Measurements from ENCODE around the gene KLHL9. TPM values are rescaled to one million over a fixed set of nuclear protein-coding genes. Genes with fewer than 3 reads are reported as not detected.

KLHL9 gene
- total RNA-seq, 2 donors from 2014 or later: 21.4 to 31.4 TPM

DNA sequence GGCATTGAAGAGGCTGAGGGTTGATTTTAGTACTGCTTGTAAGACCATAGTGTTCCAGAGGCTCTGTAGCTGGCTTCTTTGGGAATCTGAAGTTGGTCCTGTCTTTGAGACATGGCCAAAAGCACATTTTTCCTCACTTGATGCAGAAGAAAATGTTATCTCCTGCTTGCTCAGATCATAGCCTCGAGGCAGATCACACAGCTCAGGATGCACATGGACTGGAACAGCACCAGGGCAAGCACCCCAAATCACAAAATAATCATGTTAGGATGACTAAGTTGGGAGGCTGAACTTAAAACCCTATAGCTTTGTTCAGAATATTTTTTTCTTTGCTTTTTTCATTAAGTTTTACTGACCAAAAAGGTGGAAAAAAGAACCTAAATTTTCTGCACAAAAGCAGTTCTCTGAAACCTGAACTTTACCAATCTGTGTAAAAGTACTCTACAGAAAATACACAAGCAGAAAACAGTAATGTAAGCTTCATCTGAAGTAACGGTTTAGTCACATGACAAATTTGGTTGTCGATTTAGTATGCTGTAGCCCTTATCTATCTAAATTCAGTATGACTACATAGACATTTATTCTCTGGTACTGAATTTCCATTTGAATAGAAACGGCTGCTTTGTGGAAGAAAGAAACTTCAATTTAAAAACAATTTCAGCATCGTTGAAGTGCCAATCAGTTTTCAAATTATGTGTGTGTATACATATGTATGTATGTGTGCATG, 3.4 kb downstream of the KLHL9 start:
- TF ChIP-seq, protein P1, sequence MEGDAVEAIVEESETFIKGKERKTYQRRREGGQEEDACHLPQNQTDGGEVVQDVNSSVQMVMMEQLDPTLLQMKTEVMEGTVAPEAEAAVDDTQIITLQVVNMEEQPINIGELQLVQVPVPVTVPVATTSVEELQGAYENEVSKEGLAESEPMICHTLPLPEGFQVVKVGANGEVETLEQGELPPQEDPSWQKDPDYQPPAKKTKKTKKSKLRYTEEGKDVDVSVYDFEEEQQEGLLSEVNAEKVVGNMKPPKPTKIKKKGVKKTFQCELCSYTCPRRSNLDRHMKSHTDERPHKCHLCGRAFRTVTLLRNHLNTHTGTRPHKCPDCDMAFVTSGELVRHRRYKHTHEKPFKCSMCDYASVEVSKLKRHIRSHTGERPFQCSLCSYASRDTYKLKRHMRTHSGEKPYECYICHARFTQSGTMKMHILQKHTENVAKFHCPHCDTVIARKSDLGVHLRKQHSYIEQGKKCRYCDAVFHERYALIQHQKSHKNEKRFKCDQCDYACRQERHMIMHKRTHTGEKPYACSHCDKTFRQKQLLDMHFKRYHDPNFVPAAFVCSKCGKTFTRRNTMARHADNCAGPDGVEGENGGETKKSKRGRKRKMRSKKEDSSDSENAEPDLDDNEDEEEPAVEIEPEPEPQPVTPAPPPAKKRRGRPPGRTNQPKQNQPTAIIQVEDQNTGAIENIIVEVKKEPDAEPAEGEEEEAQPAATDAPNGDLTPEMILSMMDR (IDR thresholded peaks at IDR 0.05): no peak
- no peak for TF ChIP-seq POLR2AphosphoS5 (IDR thresholded peaks at IDR 0.05)
- no peak for TF ChIP-seq POLR2A (IDR thresholded peaks at IDR 0.05)
- no peak for DNase-seq (ENCODE audit: low spot score)
- intact Hi-C loops (cut with DNase I): loop anchor here (5.0 to 10.0 kb wide), 2 partner anchors 470 to 673 kb away; partner anchors contain the start of genes CDKN2B and MTAP
- Histone ChIP-seq H3K4me1 (replicated peaks) (peaks cover 8% of the 10 kb centered on the region), H3K4me3 (no peak overlapping the region), H3K27me3 (replicated peaks; ENCODE audit: insufficient read depth) (no peaks in the 10 kb centered on the region), H3K27ac (no peak overlapping the region), H3K9me3 (no peaks in the 10 kb centered on the region), H3K36me3 (no peaks in the 10 kb centered on the region)
- WGBS: 48% methylated on average over 5 of the region's 5 CpGs

DNA sequence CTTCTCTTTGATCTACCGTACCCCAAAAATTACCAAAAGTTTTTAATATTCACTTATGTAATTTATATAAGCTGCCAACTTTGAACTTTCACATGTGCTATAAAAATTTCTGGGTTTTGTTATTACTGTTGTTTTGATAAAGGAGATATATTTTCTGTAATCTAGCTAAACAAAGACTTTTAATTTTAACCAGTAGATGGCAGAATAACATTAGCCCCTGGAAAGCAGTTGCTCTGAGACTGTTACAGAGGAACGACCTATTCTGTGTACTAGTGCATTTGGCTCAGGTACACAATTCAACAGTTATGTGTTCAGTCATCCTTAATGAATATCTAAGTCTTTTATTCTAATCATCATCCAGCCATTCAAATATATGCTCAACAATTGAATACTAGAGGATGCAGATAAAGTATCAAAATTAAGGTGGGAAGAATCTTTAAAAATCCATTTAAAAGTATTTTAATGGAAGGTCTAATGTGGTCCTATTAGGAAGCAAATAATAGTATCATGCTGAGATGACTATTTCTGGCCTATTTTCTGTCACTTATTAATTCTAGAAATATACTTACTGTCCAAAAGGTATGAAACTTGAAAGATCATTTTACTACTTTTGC, 8.6 kb downstream of the KLHL9 start:
- Histone ChIP-seq H3K27me3 (replicated peaks; ENCODE audit: insufficient read depth) (no peaks in the 10 kb centered on the region), H3K9me3 (no peaks in the 10 kb centered on the region), H3K4me3 (no peak overlapping the region), H3K27ac (no peak overlapping the region), H3K4me1 (replicated peaks) (no peaks in the 10 kb centered on the region), H3K36me3 (no peaks in the 10 kb centered on the region)
- no peak for TF ChIP-seq POLR2AphosphoS5 (IDR thresholded peaks at IDR 0.05)
- TF ChIP-seq, protein P1 (IDR thresholded peaks at IDR 0.05): peak in 3 of 4 experiments; percentile 54 to 69 (median 59)
- no peak for DNase-seq (ENCODE audit: low spot score)
- intact Hi-C loops (cut with DNase I): no loop called here
- 38% methylated on average over 2 of the region's 2 CpGs for WGBS

DNA sequence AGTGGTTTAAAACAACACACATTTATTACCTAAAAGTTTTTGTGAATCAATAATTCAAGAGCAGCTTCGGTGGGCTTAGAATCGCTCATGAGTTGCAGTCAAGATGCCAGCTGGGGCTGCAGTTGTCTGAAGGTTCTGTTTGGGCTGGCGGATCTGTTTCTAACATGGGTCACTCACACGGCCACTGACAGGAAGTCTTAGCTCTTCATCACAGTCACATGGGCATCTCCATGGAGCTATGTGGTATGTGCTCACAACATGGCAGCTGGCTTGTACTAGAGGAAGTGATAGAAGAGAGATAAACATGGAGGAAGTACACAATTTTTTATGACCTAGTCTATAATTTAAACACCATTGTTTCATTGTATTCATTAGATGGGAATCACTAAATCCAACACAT, 11.2 kb downstream of the KLHL9 start:
- no peak overlapping the region for H3K4me3 ChIP-seq
- H3K27ac ChIP-seq: no peak overlapping the region
- no peaks in the 10 kb centered on the region for H3K36me3 ChIP-seq
- no peaks in the 10 kb centered on the region for H3K4me1 ChIP-seq (replicated peaks)
- no peaks in the 10 kb centered on the region for H3K27me3 ChIP-seq (replicated peaks; ENCODE audit: insufficient read depth)
- TF ChIP-seq, protein P1 (IDR thresholded peaks at IDR 0.05): no peak
- TF ChIP-seq POLR2AphosphoS5 (IDR thresholded peaks at IDR 0.05): no peak
- no peak for TF ChIP-seq POLR2A (IDR thresholded peaks at IDR 0.05)
- 91% methylated on average over 4 of the region's 4 CpGs for WGBS
- DNase-seq (ENCODE audit: low spot score): no peak
- H3K9me3 ChIP-seq: no peaks in the 10 kb centered on the region
- intact Hi-C loops (cut with DNase I): no loop called here

DNA sequence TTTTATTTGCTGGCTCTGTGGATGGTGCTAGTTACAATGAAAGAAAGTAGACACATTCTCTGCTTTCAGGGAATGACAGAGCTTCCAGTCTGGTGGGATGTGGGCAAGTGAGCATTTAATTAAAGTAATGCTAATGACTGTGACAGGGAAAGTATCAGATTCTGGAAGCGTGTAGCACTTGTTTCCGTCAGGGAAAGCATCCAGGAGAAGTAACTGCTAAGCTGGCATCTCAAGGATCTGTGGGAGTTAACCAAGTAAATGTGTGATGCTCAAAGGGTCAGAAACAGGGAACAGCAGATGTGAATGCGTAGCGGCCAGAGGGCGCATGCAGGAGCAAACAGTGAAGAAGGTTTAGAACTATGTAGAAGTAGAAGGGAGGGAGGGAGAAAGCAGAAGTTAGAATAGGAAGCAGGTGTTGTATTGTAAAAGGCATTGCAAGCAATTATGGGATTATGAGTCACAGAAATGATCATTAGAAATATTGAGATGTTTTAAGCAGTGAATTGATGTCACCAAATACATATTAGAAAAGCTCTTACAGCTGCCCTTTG, 12.2 kb downstream of the KLHL9 start:
- no peaks in the 10 kb centered on the region for H3K36me3 ChIP-seq
- no peak for DNase-seq (ENCODE audit: low spot score)
- H3K27me3 ChIP-seq (replicated peaks; ENCODE audit: insufficient read depth): no peaks in the 10 kb centered on the region
- WGBS: 90% methylated on average over 5 of the region's 5 CpGs
- intact Hi-C loops (cut with DNase I): no loop called here
- no peak overlapping the region for H3K4me3 ChIP-seq
- H3K27ac ChIP-seq: no peak overlapping the region
- no peaks in the 10 kb centered on the region for H3K4me1 ChIP-seq (replicated peaks)
- no peak for TF ChIP-seq POLR2AphosphoS5 (IDR thresholded peaks at IDR 0.05)
- no peak for TF ChIP-seq POLR2A (IDR thresholded peaks at IDR 0.05)
- TF ChIP-seq, protein P1 (IDR thresholded peaks at IDR 0.05): no peak
- no peaks in the 10 kb centered on the region for H3K9me3 ChIP-seq
